OCI-LY3 (cell line): ENCODE measurements around the gene ARL5A.

Experiments
- H2AFZ ChIP-seq: fragments of 200-600, 300-600 bp; shearing (Covaris generic); 2 replicates; pipeline ENCODE4 v1.6.0; 2014; ENCODE audit warnings: antibody characterized with exemption, low read depth, low read length
- H3K27ac ChIP-seq: fragments of 200-600, 300-600 bp; sonication (generic); 2 replicates; pipeline ENCODE4 v1.5.1; 2014; ENCODE audit warnings: mild to moderate bottlenecking, low read length, moderate library complexity, mixed read lengths
- H3K27me3 ChIP-seq: fragments of 200-600, 300-600 bp; sonication (generic); 2 replicates; pipeline ENCODE4 v1.6.1; 2014; ENCODE audit warnings: low read depth, low read length, mixed read lengths
- H3K36me3 ChIP-seq: fragments of 200-600, 300-600 bp; sonication (generic); replicated peaks from 2 replicates; pipeline ENCODE3; 2014; ENCODE audit warnings: low read depth, low read length, mixed read lengths
- H3K4me1 ChIP-seq: fragments of 300-600, 200-600 bp; sonication (generic); 2 replicates; pipeline ENCODE4 v1.6.1; 2014; ENCODE audit warnings: low read length, mixed read lengths
- H3K4me2 ChIP-seq: fragments of 200-600, 300-600 bp; sonication (generic); 2 replicates; pipeline ENCODE4 v1.6.1; 2014; ENCODE audit warnings: low read length, mixed read lengths
- H3K4me3 ChIP-seq: fragments of 300-600, 200-600 bp; sonication (generic); 2 replicates; pipeline ENCODE4 v1.5.1; 2014; ENCODE audit warnings: antibody characterized with exemption, mild to moderate bottlenecking, low read length, moderate library complexity
- H3K79me2 ChIP-seq: fragments of 300-600, 200-600 bp; shearing (Covaris generic); 2 replicates; pipeline ENCODE4 v1.6.1; 2014; ENCODE audit warnings: mild to moderate bottlenecking, low read length, mixed read lengths
- H3K9ac ChIP-seq: fragments of 300-600, 200-600 bp; shearing (Covaris generic); 2 replicates; pipeline ENCODE4 v1.6.0; 2014; ENCODE audit warnings: mild to moderate bottlenecking, low read length, moderate library complexity
- H3K9me3 ChIP-seq: fragments of 200-600, 300-600 bp; shearing (Covaris generic); 2 replicates; pipeline ENCODE4 v1.6.1; 2014; ENCODE audit warnings: low read length, mixed read lengths; ENCODE audit not compliant: insufficient read depth
- H4K20me1 ChIP-seq: fragments of 200-600, 300-600 bp; sonication (generic); 2 replicates; pipeline ENCODE4 v1.6.1; 2016; ENCODE audit warnings: low read length, mixed read lengths; ENCODE audit not compliant: insufficient read depth
- EZH2phosphoT487 ChIP-seq: fragments of 200-600 bp; shearing (Covaris generic); IDR thresholded peaks from 2 replicates; pipeline ENCODE4 v1.6.1; 2018; ENCODE audit warnings: antibody characterized with exemption, mixed run types, low read depth
- TF ChIP-seq, protein P1 (sequence below): fragments of 200-600, 300-600 bp; sonication (generic); IDR thresholded peaks from 2 replicates; pipeline ENCODE4 v1.5.1; 2014; ENCODE audit warnings: antibody characterized with exemption, low read length, low read depth

Gene ARL5A

DNA sequence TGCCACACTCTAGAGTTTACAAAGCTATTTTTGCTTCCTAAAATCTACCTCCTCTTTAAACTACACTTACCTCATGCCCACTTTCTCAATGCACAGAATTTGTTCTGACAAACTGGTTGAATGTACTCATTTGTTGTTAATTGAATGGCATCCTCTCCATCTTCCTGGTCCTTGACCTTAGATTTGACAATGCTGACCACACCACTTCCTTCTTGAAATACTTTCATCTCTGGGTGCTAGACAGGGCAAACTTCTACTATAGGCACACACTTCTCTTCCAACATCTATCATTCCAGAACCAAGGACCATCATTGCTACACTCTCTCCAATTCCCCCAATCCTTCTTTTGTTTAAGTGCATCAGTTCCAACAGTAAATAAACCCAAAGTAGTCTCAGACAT lies 22.3 kb downstream of the ARL5A start:
- Histone ChIP-seq H3K27ac (no peak overlapping the region), H3K4me2 (no peak overlapping the region), H2AFZ (no peak overlapping the region), H3K27me3 (no peaks in the 10 kb centered on the region), H3K4me3 (no peak overlapping the region), H3K79me2 (no peaks in the 10 kb centered on the region), H3K9me3 (no peaks in the 10 kb centered on the region), H4K20me1 (no peaks in the 10 kb centered on the region), H3K36me3 (peaks cover 21% of the 10 kb centered on the region), H3K9ac (no peak overlapping the region), H3K4me1 (no peaks in the 10 kb centered on the region)
- TF ChIP-seq, protein P1, sequence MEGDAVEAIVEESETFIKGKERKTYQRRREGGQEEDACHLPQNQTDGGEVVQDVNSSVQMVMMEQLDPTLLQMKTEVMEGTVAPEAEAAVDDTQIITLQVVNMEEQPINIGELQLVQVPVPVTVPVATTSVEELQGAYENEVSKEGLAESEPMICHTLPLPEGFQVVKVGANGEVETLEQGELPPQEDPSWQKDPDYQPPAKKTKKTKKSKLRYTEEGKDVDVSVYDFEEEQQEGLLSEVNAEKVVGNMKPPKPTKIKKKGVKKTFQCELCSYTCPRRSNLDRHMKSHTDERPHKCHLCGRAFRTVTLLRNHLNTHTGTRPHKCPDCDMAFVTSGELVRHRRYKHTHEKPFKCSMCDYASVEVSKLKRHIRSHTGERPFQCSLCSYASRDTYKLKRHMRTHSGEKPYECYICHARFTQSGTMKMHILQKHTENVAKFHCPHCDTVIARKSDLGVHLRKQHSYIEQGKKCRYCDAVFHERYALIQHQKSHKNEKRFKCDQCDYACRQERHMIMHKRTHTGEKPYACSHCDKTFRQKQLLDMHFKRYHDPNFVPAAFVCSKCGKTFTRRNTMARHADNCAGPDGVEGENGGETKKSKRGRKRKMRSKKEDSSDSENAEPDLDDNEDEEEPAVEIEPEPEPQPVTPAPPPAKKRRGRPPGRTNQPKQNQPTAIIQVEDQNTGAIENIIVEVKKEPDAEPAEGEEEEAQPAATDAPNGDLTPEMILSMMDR = no peak
- no peak for TF ChIP-seq EZH2phosphoT487

DNA sequence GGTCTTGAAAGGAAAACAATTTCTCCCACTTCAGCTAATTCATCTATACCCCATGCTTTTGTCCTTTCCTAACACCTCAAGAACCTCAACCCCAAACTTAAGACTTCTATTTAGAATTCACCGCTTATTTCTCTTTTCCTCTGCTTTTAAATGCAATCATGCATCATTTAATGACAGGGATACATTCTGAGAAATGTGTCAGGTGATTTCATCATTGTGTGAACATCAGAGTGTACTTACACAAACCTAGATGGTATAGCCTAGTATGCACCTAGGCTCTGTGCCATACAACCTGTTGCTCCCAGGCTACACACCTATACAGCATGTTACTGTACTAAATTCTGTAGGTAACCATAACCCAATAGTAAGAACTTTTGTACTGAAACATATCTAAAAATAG lies 22.9 kb downstream of the ARL5A start:
- Histone ChIP-seq H3K9me3 (no peaks in the 10 kb centered on the region), H3K4me3 (no peak overlapping the region), H3K9ac (no peak overlapping the region), H4K20me1 (no peaks in the 10 kb centered on the region), H3K27me3 (no peaks in the 10 kb centered on the region), H3K79me2 (no peaks in the 10 kb centered on the region), H3K4me2 (no peak overlapping the region), H2AFZ (no peak overlapping the region), H3K27ac (no peak overlapping the region), H3K36me3 (peaks cover 18% of the 10 kb centered on the region), H3K4me1 (no peaks in the 10 kb centered on the region)
- TF ChIP-seq, protein P1 = no peak
- no peak for TF ChIP-seq EZH2phosphoT487

DNA sequence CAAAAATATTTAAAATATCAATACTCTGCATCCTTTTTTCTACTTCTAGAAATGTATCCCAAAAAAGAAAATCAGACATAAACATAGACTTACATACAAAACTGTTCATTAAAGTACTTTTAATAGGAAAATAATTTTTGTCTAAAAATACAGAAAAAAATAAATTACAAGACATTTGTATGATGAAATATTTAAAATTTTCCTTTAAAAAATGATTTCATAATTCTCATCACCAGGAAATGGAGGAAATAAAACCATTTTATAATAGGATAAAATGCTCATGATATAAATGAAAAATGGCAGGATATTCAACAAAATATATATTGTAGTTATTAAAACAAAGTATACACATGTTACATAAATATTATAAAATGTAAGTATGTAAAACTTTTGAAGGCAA lies 24.4 kb downstream of the ARL5A start:
- Histone ChIP-seq H3K9ac (no peak overlapping the region), H3K36me3 (peaks cover 16% of the 10 kb centered on the region), H3K9me3 (no peaks in the 10 kb centered on the region), H3K4me3 (no peak overlapping the region), H2AFZ (no peak overlapping the region), H3K27ac (no peak overlapping the region), H4K20me1 (no peaks in the 10 kb centered on the region), H3K79me2 (no peaks in the 10 kb centered on the region), H3K27me3 (no peaks in the 10 kb centered on the region), H3K4me1 (no peaks in the 10 kb centered on the region), H3K4me2 (no peak overlapping the region)
- no peak for TF ChIP-seq EZH2phosphoT487
- TF ChIP-seq, protein P1 = no peak

- Histone ChIP-seq H3K79me2 (no peaks in the 10 kb centered on the region), H3K27me3 (no peaks in the 10 kb centered on the region), H3K27ac (no peak overlapping the region), H2AFZ (no peak overlapping the region), H4K20me1 (no peaks in the 10 kb centered on the region), H3K4me2 (no peak overlapping the region), H3K9me3 (no peaks in the 10 kb centered on the region), H3K4me1 (no peaks in the 10 kb centered on the region), H3K4me3 (no peak overlapping the region), H3K9ac (no peak overlapping the region), H3K36me3 (peaks cover 16% of the 10 kb centered on the region)
- no peak for TF ChIP-seq EZH2phosphoT487
- TF ChIP-seq, protein P1 = no peak
These were observed 25.9 kb downstream of the ARL5A start for GRCh38 chr2:151802315-151802714.
